Osteoblast (primary cell): Measurements from ENCODE around the gene GSTO1. TPM values are rescaled to one million over a fixed set of nuclear protein-coding genes. Genes with fewer than 3 reads are reported as not detected.

Source experiments
- DNase-seq: peaks from one replicate; pipeline ENCODE4 v3.0.0; 2011; ENCODE audit warnings: low spot score, mixed read lengths; ENCODE audit not compliant: insufficient read length; ENCODE audit errors: missing footprints
- H2AFZ ChIP-seq: 2 replicates; pipeline ENCODE4 v1.6.0; 2011; ENCODE audit warnings: mild to moderate bottlenecking, low read length
- H3K27ac ChIP-seq: 2 replicates; pipeline ENCODE4 v1.5.1; 2011; ENCODE audit warnings: mild to moderate bottlenecking, low read depth, low read length, moderate library complexity
- H3K27me3 ChIP-seq: 2 replicates; pipeline ENCODE4 v1.6.0; 2012; ENCODE audit warnings: mild to moderate bottlenecking, control low read depth, inconsistent platforms, low read length, moderate library complexity; ENCODE audit not compliant: insufficient read depth
- H3K36me3 ChIP-seq: 2 replicates; pipeline ENCODE4 v1.5.1; 2011; ENCODE audit warnings: mild to moderate bottlenecking, low read length, control low read depth, moderate library complexity; ENCODE audit not compliant: insufficient read depth
- H3K4me1 ChIP-seq: 2 replicates; pipeline ENCODE4 v1.5.1; 2011; ENCODE audit warnings: mild to moderate bottlenecking, low read length, control low read depth, moderate library complexity; ENCODE audit not compliant: insufficient read depth
- H3K4me2 ChIP-seq: 2 replicates; pipeline ENCODE4 v1.6.0; 2011; ENCODE audit warnings: mild to moderate bottlenecking, low read length; ENCODE audit not compliant: insufficient read depth
- H3K4me3 ChIP-seq: fragments of 200-600 bp; sonication (generic); 3 replicates; pipeline ENCODE4 v1.5.1; 2012; ENCODE audit warnings: mild to moderate bottlenecking, low read length, inconsistent platforms; ENCODE audit not compliant: insufficient read depth
- H3K79me2 ChIP-seq: 2 replicates; pipeline ENCODE4 v1.6.0; 2012; ENCODE audit warnings: mild to moderate bottlenecking, low read length, control low read depth, inconsistent platforms; ENCODE audit not compliant: insufficient read depth
- H3K9me3 ChIP-seq: 2 replicates; pipeline ENCODE4 v1.5.1; 2011; ENCODE audit warnings: low read depth, low read length, control low read depth
- H4K20me1 ChIP-seq: 2 replicates; pipeline ENCODE4 v1.6.0; 2012; ENCODE audit warnings: mild to moderate bottlenecking, low read length, control low read depth; ENCODE audit not compliant: insufficient read depth
- CTCF ChIP-seq: IDR thresholded peaks from 2 replicates; pipeline ENCODE4 v1.5.1; 2011; ENCODE audit warnings: mild to moderate bottlenecking, low read depth, low read length, moderate library complexity; ENCODE audit errors: extremely low read depth
- total RNA-seq: library from RNA; depleted of rRNA; stranded (reverse); fragments of >200 nt; gene quantifications from 2 replicates; pipeline ENCODE4 v1.2.3, GENCODE V29; 2012

The GSTO1 gene
- total RNA-seq, 1 donor: 149 TPM

- Histone ChIP-seq H2AFZ (no peak overlapping the region), H3K27me3 (no peaks in the 10 kb centered on the region), H3K4me2 (no peak overlapping the region), H3K27ac (no peak overlapping the region), H3K4me1 (peaks cover 7% of the 10 kb centered on the region), H3K36me3 (no peaks in the 10 kb centered on the region), H3K4me3 (no peak overlapping the region), H3K79me2 (peaks cover 12% of the 10 kb centered on the region), H4K20me1 (no peaks in the 10 kb centered on the region), H3K9me3 (no peaks in the 10 kb centered on the region)
- DNase-seq: no peak
- TF ChIP-seq CTCF: no peak
Measured at GRCh38 chr10:104250371-104250770, 4.3 kb upstream of the GSTO1 start.

GRCh38 chr10:104251443-104251842 is 3.2 kb upstream of the GSTO1 start:
- no peaks in the 10 kb centered on the region for H3K27me3 ChIP-seq
- H3K27ac ChIP-seq: no peak overlapping the region
- H3K4me3 ChIP-seq: no peak overlapping the region
- no peak overlapping the region for H2AFZ ChIP-seq
- peaks cover 5% of the 10 kb centered on the region for H4K20me1 ChIP-seq
- H3K36me3 ChIP-seq: peaks cover 5% of the 10 kb centered on the region
- H3K4me1 ChIP-seq: peaks cover 15% of the 10 kb centered on the region
- DNase-seq: no peak
- no peaks in the 10 kb centered on the region for H3K9me3 ChIP-seq
- TF ChIP-seq CTCF: no peak
- peaks cover 22% of the 10 kb centered on the region for H3K79me2 ChIP-seq
- no peak overlapping the region for H3K4me2 ChIP-seq

GRCh38 chr10:104252368-104252767 is 2.3 kb upstream of the GSTO1 start:
- TF ChIP-seq CTCF: no peak
- Histone ChIP-seq H2AFZ (no peak overlapping the region), H3K4me2 (no peak overlapping the region)

GRCh38 chr10:104253106-104253505 is 1.6 kb upstream of the GSTO1 start:
- Histone ChIP-seq H2AFZ (no peak overlapping the region), H3K9me3 (no peaks in the 10 kb centered on the region), H3K4me3 (no peak overlapping the region), H3K4me1 (peaks cover 25% of the 10 kb centered on the region), H3K4me2 (no peak overlapping the region), H3K27me3 (no peaks in the 10 kb centered on the region), H4K20me1 (peaks cover 15% of the 10 kb centered on the region), H3K79me2 (peaks cover 39% of the 10 kb centered on the region), H3K36me3 (peaks cover 17% of the 10 kb centered on the region), H3K27ac (no peak overlapping the region)
- TF ChIP-seq CTCF: no peak
- DNase-seq: no peak

More at GRCh38 chr10:104252368-104252767, 2.3 kb upstream of the GSTO1 start:
- peaks cover 10% of the 10 kb centered on the region for H4K20me1 ChIP-seq
- H3K4me3 ChIP-seq: no peak overlapping the region
- H3K79me2 ChIP-seq: peaks cover 32% of the 10 kb centered on the region
- DNase-seq: no peak
- peaks cover 10% of the 10 kb centered on the region for H3K36me3 ChIP-seq
- H3K27ac ChIP-seq: no peak overlapping the region
- H3K27me3 ChIP-seq: no peaks in the 10 kb centered on the region
- no peaks in the 10 kb centered on the region for H3K9me3 ChIP-seq
- H3K4me1 ChIP-seq: peaks cover 23% of the 10 kb centered on the region
